Stimulated activated CD4-positive, alpha-beta T cell treated with anti-CD3 and anti-CD28 coated beads, Interleukin-1b, Interleukin-23, amount 100 ng/mL, for 48 hours (primary cell): ENCODE results near the gene CAPN1.
A peak's percentile ranks its signal among the peaks of the same experiment; 100 is the strongest.
"Not testable (repeated sequence)": the region's sequence is repeated elsewhere in the genome, so short reads cannot be mapped to it uniquely, and the experiment has no call there.

Experiments used
- DNase-seq: peaks from one replicate; pipeline ENCODE4 v3.0.0-alpha.2; 2020

Gene CAPN1

GRCh38 chr11:65219930-65220213 lies 38.1 kb downstream of the CAPN1 start:
- DNase-seq, result no peak

GRCh38 chr11:65221026-65221425 lies 39.3 kb downstream of the CAPN1 start:
- DNase-seq, result no peak

- DNase-seq, result no peak
These were observed 41.3 kb downstream of the CAPN1 start for GRCh38 chr11:65223011-65223410.

- no peak for DNase-seq
These were observed 43.2 kb downstream of the CAPN1 start for GRCh38 chr11:65224930-65225278.

GRCh38 chr11:65225279-65226102 lies 43.8 kb downstream of the CAPN1 start:
- DNase-seq, result peak; percentile 59

- DNase-seq, result no peak
These were observed 44.3 kb downstream of the CAPN1 start for GRCh38 chr11:65226103-65226442.

GRCh38 chr11:65227879-65228278 lies 46.2 kb downstream of the CAPN1 start:
- DNase-seq, result no peak

DNA sequence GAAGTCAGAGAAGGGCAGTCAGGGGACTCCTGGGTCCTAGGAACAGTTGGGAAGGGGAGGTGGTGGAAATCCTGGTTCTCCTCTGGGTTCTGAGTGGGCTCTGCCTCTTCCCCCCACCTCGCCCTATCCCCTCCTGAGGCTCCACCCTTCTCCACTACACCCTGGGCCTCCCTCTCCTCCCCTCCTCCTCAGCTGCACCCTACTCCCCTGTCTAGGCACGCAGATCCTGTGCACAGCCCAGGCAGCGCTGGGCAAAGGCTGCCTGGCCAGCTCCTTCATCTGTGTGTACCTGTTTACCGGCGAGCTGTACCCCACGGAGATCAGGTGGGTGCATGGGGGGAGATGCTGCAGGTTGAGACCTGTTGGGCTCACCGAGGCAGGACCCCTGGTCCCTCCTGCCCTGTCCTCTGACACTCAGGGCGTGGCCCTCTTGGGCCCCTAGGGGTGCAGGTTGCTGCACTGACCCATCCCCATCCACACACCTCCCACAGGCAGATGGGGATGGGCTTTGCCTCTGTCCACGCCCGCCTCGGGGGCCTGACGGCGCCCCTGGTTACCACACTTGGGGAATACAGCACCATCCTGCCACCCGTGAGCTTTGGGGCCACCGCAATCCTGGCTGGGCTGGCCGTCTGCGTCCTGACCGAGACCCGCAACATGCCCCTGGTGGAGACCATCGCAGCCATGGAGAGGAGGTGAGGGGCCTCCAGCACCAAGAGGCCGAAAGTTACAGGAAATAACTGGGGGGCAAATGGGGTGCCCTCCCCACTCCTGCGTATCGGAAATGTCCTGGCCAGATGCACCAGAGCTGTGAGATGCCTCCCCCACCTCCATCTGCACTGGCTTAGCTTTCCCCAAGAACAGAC lies 54.7 kb downstream of the CAPN1 start:
- no peak for DNase-seq

- DNase-seq, result not testable (repeated sequence)
These were observed 56.6 kb downstream of the CAPN1 start for GRCh38 chr11:65238302-65238701.

GRCh38 chr11:65241134-65241533 lies 59.4 kb downstream of the CAPN1 start:
- no peak for DNase-seq

- DNase-seq, result no peak
These were observed 60.0 kb downstream of the CAPN1 start for GRCh38 chr11:65241692-65242091.

- no peak for DNase-seq
These were observed 60.7 kb downstream of the CAPN1 start for GRCh38 chr11:65242389-65242788.

DNA sequence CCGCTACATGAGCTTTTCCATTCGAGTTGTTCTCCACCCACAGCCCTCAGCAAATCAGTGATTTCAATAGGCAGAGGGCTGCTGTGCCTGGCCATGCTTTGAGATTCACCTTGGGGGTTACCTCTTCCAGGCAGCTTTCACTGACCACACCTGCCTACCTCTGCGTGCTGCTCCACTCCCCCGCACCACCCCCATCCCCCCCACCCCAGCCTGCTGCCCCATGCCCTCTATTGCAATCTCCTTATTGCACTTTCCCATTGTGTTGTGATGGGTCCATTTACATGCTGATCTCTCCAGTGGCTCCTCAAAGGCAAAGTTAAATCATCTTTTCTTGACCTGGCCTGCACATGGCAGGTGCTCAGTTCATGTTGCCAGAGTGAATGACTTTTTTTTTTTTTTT lies 62.1 kb downstream of the CAPN1 start:
- DNase-seq, result no peak

DNA sequence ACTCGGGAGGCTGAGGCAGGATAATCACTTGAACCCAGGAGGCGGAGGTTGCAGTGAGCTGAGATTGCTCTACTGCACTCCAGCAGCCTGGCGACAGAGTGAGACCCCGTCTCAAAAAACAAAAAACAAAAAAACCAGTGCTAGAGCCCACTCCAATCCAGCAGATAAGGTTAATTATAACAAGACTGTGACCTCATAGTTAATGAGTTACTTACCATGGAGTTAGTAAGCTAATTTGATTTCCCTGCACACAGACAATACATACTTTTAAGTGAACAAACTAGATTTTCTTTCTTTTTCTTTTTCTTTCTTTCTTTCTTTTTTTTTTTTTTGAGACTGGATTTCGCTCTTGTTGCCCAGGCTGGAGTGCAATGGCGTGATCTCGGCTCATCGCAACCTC lies 63.3 kb downstream of the CAPN1 start:
- not testable (repeated sequence) for DNase-seq

DNA sequence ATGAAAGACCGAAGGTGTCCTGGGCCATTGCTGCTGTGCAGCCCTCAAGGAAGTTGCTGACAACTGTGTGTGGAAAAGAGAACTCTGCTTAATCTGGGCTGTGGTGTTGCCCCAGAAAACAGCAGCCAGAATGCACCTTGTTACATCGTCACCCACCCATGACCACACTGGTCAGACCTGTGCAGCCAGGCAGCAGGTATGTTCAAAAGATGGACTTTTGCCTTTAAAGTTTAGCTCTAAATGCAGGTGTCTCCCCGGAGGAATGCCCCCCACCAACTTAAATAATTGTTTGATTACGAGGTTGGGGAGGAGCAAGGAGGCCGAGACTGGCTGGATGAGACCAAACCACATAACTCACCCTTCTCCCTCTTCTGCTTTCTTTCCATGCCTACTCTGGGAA lies 64.8 kb downstream of the CAPN1 start:
- DNase-seq, result no peak

DNA sequence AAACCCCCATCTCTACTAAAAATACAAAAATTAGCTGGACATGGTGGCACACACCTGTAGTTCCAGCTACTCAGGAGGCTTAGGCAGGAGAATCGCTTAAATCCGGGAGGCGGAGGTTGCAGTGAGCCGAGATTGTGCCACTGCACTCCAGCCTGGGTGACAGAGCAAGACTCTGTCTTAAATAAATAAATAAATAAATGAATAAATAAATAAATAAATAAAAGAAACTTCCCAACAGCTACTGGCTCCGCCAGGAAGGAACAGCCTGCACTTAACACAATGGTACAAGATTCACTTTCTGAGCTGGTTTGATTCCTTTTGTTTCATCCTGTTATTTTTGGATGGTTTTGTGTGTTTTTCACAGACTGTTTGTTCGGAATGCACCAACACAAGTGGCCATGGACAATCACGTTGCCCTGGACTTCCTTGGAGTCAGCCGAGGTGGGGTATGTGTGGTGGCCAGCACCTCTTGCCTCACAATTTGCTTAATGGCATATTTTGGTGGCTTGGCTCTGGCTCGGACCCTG lies 66.5 kb downstream of the CAPN1 start:
- not testable (repeated sequence) for DNase-seq

- DNase-seq, result no peak
These were observed 69.7 kb downstream of the CAPN1 start for GRCh38 chr11:65251476-65251875.

DNA sequence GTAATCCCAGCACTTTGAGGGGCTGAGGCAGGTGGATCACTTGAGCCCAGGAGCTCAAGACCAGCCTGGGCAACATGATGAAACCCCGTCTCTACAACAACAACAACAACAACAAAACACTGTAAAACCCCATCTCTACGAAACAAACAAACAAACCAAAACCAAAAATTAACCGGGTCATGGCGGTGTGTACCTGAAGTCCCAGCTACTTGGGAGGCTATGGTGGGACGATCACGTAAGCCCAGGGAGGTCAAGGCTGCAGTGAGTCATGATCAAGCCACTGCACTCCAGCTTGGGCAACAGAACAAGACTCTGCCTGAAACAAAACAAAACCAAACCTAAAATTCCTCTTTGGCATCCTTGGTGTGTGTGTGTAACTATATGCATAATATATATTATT lies 73.0 kb downstream of the CAPN1 start:
- no peak for DNase-seq

DNA sequence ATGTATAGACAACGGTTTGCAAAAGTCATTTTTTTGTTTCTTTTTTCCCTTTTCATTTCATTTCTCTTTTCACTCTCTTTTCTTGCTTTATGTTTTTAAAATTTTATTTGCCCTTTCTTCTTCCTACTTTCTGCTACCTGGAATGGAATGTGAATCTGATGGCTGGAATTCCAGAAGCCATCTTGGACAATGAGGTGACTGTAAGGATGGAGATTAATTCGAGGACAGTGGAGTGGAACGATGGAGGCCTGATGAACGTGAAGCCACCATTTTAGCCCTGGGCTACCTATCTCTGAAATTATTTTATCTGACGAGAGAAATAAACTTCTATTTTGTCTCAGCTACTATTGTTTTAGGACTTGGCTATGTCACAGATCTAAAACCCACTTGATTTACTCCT lies 77.3 kb downstream of the CAPN1 start:
- DNase-seq, result no peak

DNA sequence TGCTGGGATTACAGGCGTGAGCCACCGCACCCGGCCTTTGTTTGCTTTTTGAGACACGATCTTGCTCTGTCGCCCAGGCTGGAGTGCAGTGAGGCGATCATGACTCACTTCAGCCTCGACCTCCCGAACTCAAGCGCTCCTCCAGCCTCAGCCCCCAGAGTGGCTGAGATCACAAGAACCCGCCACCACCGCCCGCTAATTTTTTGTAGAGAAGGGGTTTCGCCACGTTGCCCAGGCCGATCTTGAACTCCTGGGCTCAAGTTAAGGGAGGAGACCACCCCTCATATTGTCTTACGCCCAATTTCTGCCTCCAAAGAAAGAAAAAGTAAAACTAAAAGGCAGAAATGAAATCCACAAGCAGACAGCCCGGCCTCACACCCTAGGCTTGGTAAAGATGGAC lies 78.6 kb downstream of the CAPN1 start:
- DNase-seq, result no peak

- no peak for DNase-seq
These were observed 79.2 kb downstream of the CAPN1 start for GRCh38 chr11:65260756-65261590.
